ENCODE data around the gene ATP9B. TPM values are rescaled to one million over a fixed set of nuclear protein-coding genes. Genes with fewer than 3 reads are reported as not detected.

The ATP9B gene
- total RNA-seq, 4 donors from 2014 or later = 26.0 to 37.4 (median 30.5) TPM

DNA sequence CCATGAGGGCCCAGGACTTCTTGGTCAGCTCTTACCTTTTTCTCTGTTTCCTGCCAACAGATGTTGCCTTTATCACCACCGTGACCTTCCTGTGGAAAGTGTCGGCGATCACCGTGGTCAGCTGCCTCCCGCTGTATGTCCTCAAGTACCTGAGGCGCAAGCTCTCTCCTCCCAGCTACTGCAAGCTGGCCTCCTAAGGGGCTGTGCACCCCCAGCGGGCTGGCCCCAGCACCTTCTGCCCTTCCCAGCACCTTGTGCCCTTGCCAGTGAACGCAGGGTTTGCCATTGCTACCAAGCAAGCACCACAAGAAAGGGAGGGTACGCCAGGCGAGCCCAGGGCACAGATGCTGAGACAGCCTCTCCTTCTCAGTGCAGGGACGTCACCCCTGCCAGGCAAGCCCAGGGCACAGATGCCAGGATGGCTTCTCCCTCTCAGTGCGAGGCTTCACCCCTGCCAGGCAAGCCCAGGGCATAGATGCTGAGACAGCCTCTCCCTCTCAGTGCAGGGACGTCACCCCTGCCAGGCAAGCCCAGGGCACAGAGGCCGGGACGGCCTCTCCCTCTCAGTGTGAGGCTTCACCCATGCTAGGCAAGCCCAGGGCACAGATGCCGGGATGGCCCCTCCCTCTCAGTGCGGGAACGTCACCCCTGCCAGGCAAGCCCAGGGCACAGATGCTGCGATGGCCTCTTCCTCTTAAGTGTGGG, 308.1 kb downstream of the ATP9B start:
- peaks cover 7 to 48% (median 29%) of the 10 kb centered on the region in 4 donors for H3K36me3 ChIP-seq
- no peak for DNase-seq (ENCODE audit: extremely low spot score)
- intact Hi-C loops (cut with DNase I) = no loop called here
- no peaks in the 10 kb centered on the region for H3K27me3 ChIP-seq
- H3K4me3 ChIP-seq = no peak overlapping the region
- H3K4me1 ChIP-seq = peaks cover 4 to 14% (median 9%) of the 10 kb centered on the region in 4 donors
- H3K9me3 ChIP-seq = no peaks in the 10 kb centered on the region
- no peak for TF ChIP-seq POLR2A (IDR thresholded peaks at IDR 0.05; ENCODE audit: low read depth)
- TF ChIP-seq, protein P1, sequence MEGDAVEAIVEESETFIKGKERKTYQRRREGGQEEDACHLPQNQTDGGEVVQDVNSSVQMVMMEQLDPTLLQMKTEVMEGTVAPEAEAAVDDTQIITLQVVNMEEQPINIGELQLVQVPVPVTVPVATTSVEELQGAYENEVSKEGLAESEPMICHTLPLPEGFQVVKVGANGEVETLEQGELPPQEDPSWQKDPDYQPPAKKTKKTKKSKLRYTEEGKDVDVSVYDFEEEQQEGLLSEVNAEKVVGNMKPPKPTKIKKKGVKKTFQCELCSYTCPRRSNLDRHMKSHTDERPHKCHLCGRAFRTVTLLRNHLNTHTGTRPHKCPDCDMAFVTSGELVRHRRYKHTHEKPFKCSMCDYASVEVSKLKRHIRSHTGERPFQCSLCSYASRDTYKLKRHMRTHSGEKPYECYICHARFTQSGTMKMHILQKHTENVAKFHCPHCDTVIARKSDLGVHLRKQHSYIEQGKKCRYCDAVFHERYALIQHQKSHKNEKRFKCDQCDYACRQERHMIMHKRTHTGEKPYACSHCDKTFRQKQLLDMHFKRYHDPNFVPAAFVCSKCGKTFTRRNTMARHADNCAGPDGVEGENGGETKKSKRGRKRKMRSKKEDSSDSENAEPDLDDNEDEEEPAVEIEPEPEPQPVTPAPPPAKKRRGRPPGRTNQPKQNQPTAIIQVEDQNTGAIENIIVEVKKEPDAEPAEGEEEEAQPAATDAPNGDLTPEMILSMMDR (IDR thresholded peaks at IDR 0.05) = no peak
- no peak for TF ChIP-seq EP300 (IDR thresholded peaks at IDR 0.05)
- TF ChIP-seq POLR2AphosphoS5 (IDR thresholded peaks at IDR 0.05) = no peak
- WGBS = 94% methylated on average over 11 of the region's 19 CpGs
- no peak overlapping the region for H3K27ac ChIP-seq (replicated peaks in 1 of 4)

DNA sequence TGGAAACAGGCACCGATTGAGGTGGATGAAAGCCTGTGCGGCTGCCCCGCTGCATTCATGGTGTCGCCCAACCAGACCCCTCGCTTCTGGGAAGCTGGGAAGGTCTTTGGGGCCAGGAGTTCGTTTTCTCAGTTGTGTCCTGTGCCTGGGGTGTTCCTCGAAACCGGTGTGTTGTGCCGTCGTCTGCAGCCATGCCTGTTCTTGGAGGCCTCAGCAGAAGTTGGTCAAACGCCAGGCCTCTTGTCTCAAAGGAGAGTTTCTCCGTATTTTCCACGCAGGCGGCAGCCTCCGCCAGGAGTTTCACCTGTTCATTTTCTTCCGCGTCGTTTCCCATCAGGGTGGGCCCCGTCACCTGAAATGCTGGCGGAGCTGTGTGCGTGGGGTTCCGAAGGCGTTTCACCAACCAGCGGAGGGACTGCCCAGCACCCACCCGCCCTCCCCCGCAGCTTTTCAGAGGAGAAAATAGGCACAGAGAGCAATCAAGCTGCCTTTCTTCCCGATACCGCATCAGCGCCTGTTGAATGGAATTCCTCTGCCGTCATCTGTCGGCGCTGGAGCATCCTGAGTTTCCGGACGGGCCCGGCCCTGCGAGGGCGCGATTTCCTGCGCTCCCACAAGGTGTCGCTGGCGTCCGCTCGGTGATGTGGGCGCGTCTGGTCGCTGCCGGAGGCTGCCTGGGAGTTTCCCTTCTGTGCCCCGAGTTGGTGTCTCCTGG, 309.5 kb downstream of the ATP9B start:
- WGBS = 58% methylated on average over 40 of the region's 48 CpGs
- peaks cover 7 to 43% (median 26%) of the 10 kb centered on the region in 4 donors for H3K36me3 ChIP-seq
- peaks cover 4 to 14% (median 9%) of the 10 kb centered on the region in 4 donors for H3K4me1 ChIP-seq
- DNase-seq (ENCODE audit: extremely low spot score) = no peak
- H3K27me3 ChIP-seq = no peaks in the 10 kb centered on the region
- no peak overlapping the region for H3K4me3 ChIP-seq
- intact Hi-C loops (cut with DNase I) = loop anchor here (1.0 kb wide), 1 partner anchor 266 kb away; no protein-coding TSS in a partner anchor
- TF ChIP-seq POLR2A (IDR thresholded peaks at IDR 0.05; ENCODE audit: low read depth) (no peak), EP300 (IDR thresholded peaks at IDR 0.05) (no peak), POLR2AphosphoS5 (IDR thresholded peaks at IDR 0.05) (peak; percentile 17 to 68)
- TF ChIP-seq, protein P1 (IDR thresholded peaks at IDR 0.05) = peak; percentile 95 to 99 (median 96)
- H3K9me3 ChIP-seq = no peaks in the 10 kb centered on the region
- H3K27ac ChIP-seq (replicated peaks in 1 of 4) = no peak overlapping the region

DNA sequence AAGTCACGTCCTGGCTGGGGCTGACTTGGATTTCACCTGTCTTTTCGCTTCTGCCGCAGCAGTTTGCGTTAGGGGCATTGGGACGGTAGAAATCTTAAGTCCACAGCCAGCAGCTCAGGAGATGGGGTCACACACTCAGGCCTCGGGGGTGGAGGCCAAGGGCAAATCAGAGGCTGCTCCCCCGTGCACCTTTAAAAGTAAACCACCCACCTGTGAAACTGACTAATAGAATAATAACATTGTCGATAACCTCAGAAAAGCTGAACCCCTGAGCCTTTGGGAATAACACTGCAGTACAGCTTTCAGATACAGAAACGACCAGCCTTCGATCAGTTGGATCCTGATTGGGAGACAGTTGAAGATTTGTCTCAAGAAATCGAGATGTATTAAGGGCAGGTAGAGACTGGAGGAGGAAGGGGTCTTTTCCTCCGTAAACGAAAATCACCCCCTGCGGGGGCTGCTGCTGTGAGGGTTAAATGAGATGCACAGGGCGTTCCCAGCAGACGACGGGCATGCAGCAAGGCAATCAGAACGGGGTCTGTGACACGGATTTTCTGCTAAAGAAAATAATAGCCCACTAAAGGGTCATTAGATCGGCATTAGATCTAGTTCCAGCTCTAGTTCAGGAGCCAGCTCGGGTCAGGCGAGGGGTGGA, 310.2 kb downstream of the ATP9B start:
- Histone ChIP-seq H3K27me3 (no peaks in the 10 kb centered on the region), H3K27ac (replicated peaks in 1 of 4) (no peak overlapping the region), H3K9me3 (no peaks in the 10 kb centered on the region), H3K4me3 (no peak overlapping the region), H3K4me1 (peaks cover 4 to 15% (median 10%) of the 10 kb centered on the region in 4 donors), H3K36me3 (peaks cover 7 to 36% (median 23%) of the 10 kb centered on the region in 4 donors)
- intact Hi-C loops (cut with DNase I) = loop anchor here (1.0 kb wide), 1 partner anchor 265 kb away; no protein-coding TSS in a partner anchor
- no peak for TF ChIP-seq POLR2A (IDR thresholded peaks at IDR 0.05; ENCODE audit: low read depth)
- TF ChIP-seq EP300 (IDR thresholded peaks at IDR 0.05) = no peak
- TF ChIP-seq, protein P1 (IDR thresholded peaks at IDR 0.05) = peak in 1 of 3 experiments; percentile 4
- TF ChIP-seq POLR2AphosphoS5 (IDR thresholded peaks at IDR 0.05) = peak in 1 of 2 donors; percentile 2
- DNase-seq (ENCODE audit: extremely low spot score) = no peak
- WGBS = 74% methylated on average over 18 of the region's 22 CpGs

DNA sequence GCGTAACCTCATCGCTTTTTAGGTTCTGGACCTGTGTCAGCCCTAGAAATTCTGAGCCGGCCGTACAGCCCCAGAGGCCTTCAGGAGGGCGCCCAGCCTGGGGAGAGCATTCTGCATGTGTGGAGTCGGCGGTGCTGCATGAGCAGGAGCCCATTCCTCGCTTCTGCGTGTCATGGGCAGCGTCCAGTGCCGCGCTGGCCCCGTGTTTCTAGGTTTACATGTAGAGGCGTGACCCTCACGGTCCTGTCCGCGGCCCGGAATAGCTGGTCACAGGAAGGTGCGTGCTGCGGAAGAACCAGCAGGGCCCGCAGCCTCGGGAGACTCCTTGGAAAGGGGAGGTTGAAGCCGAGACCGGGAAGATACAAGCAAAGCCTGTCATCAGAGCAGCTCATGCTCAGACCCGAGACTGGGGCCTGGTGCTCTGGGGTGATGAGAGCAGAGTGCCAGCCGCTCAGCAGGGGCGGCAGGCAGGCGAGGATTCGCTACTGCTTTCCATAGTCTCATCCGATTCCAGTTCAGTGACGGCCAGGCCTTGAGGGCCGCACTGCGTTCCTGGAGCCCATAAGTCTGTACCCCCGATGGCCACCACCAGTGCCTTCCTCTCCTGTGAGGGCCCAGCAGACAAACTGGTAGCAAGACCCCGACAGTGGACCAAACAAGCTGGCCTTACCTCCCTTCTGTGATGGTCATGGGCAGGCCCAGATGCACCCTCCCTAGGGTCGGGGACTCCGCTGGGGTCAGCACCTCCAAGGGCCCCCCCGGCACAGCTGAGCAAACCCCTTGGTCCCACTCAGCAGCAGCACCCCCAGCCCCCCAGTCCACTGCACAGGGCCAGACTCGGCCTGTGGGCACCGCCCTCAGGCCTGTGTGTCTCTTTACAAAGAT, 311.0 kb downstream of the ATP9B start:
- H3K27me3 ChIP-seq = no peaks in the 10 kb centered on the region
- 93% methylated on average over 29 of the region's 40 CpGs for WGBS
- no peak overlapping the region for H3K4me3 ChIP-seq
- no peaks in the 10 kb centered on the region for H3K9me3 ChIP-seq
- no peak for DNase-seq (ENCODE audit: extremely low spot score)
- H3K27ac ChIP-seq (replicated peaks in 1 of 4) = no peak overlapping the region
- TF ChIP-seq, protein P1 (IDR thresholded peaks at IDR 0.05) = no peak
- TF ChIP-seq POLR2A (IDR thresholded peaks at IDR 0.05; ENCODE audit: low read depth) (no peak), EP300 (IDR thresholded peaks at IDR 0.05) (no peak), POLR2AphosphoS5 (IDR thresholded peaks at IDR 0.05) (no peak)
- H3K36me3 ChIP-seq = peaks cover 7 to 28% (median 15%) of the 10 kb centered on the region in 4 donors
- H3K4me1 ChIP-seq = peaks cover 4 to 21% (median 16%) of the 10 kb centered on the region in 4 donors
- intact Hi-C loops (cut with DNase I) = loop anchor here (1.0 to 2.0 kb wide), 2 partner anchors 149 to 264 kb away; no protein-coding TSS in a partner anchor
